GM19099 (cell line): ENCODE measurements around the gene OR10R2.

Experiments
- POLR2A ChIP-seq: IDR thresholded peaks from 3 replicates; pipeline ENCODE4 v1.6.1; 2011; ENCODE audit warnings: low read depth; ENCODE audit not compliant: insufficient read length; ENCODE audit errors: extremely low read depth

The OR10R2 gene

GRCh38 chr1:158471920-158472319 lies at the start of gene OR10R2:
Gene OR10R2, plus strand, starts transcription at chr1:158472220. Its CDS starts 106 bp downstream, at chr1:158472326.
- TF ChIP-seq POLR2A, result no peak

- no peak for TF ChIP-seq POLR2A
Observed at GRCh38 chr1:158425027-158425426, 47.0 kb upstream of the OR10R2 start.

- TF ChIP-seq POLR2A, result no peak
Observed at GRCh38 chr1:158426137-158426536, 45.9 kb upstream of the OR10R2 start, which contains the start of gene OR10K2. Gene OR10K2, minus strand, starts transcription at chr1:158426237. Its CDS starts 5,371 bp downstream, at chr1:158420866.

GRCh38 chr1:158434741-158435140 lies 37.3 kb upstream of the OR10R2 start:
- no peak for TF ChIP-seq POLR2A

GRCh38 chr1:158445376-158445775 lies 26.6 kb upstream of the OR10R2 start:
- TF ChIP-seq POLR2A, result no peak

GRCh38 chr1:158454537-158454936 lies 17.5 kb upstream of the OR10R2 start:
- TF ChIP-seq POLR2A, result no peak

GRCh38 chr1:158457246-158457645 lies 14.8 kb upstream of the OR10R2 start:
- no peak for TF ChIP-seq POLR2A

- TF ChIP-seq POLR2A, result no peak
Observed at GRCh38 chr1:158458263-158458662, 13.8 kb upstream of the OR10R2 start.

- no peak for TF ChIP-seq POLR2A
Observed at GRCh38 chr1:158461534-158461933, 10.5 kb upstream of the OR10R2 start, which contains the start of gene OR10K1. Gene OR10K1, plus strand, starts transcription at chr1:158461834. Its CDS starts 3,728 bp downstream, at chr1:158465562.

GRCh38 chr1:158485455-158485854 lies 13.4 kb downstream of the OR10R2 start:
- TF ChIP-seq POLR2A, result no peak

GRCh38 chr1:158491316-158491715 lies 19.3 kb downstream of the OR10R2 start:
- no peak for TF ChIP-seq POLR2A

GRCh38 chr1:158493054-158493453 lies 21.0 kb downstream of the OR10R2 start:
- TF ChIP-seq POLR2A, result no peak

- TF ChIP-seq POLR2A, result no peak
Observed at GRCh38 chr1:158494796-158495195, 22.8 kb downstream of the OR10R2 start.

- no peak for TF ChIP-seq POLR2A
Observed at GRCh38 chr1:158496374-158496773, 24.4 kb downstream of the OR10R2 start.

- no peak for TF ChIP-seq POLR2A
Observed at GRCh38 chr1:158506369-158506987, 34.5 kb downstream of the OR10R2 start.

- no peak for TF ChIP-seq POLR2A
Observed at GRCh38 chr1:158507511-158507910, 35.5 kb downstream of the OR10R2 start.
